Astrocyte (in vitro differentiated cells and primary cell): ENCODE measurements around the gene DYSF. TPM values are rescaled to one million over a fixed set of nuclear protein-coding genes. Genes with fewer than 3 reads are reported as not detected.

Experiments used
- DNase-seq: peaks from one replicate; pipeline ENCODE4 v3.0.0-alpha.2; 2010; ENCODE audit warnings: low read depth
- FAIRE-seq: peaks from 2 replicates; lab custom pipeline; 2011; peaks lifted over from hg19 to GRCh38; lab: Jason Lieb, UNC
- H2AFZ ChIP-seq: 2 replicates; pipeline ENCODE4 v1.6.0; 2012; ENCODE audit warnings: low read depth, low read length, inconsistent platforms
- H3K27ac ChIP-seq: 2 replicates; pipeline ENCODE4 v1.5.1; 2011; ENCODE audit warnings: low read depth, low read length, inconsistent platforms
- H3K27me3 ChIP-seq: 2 replicates; pipeline ENCODE4 v1.6.0; 2011; ENCODE audit warnings: low read length, inconsistent platforms; ENCODE audit not compliant: insufficient read depth
- H3K36me3 ChIP-seq: 2 replicates; pipeline ENCODE4 v1.5.1; 2011; ENCODE audit warnings: low read length, inconsistent platforms; ENCODE audit not compliant: insufficient read depth
- H3K4me1 ChIP-seq: 2 replicates; pipeline ENCODE4 v1.5.1; 2011; ENCODE audit warnings: low read length, inconsistent platforms; ENCODE audit not compliant: insufficient read depth
- H3K4me2 ChIP-seq: 2 replicates; pipeline ENCODE4 v1.6.0; 2012; ENCODE audit warnings: low read length, inconsistent platforms
- H3K4me3 ChIP-seq: 2 replicates; pipeline ENCODE4 v1.5.1; 2011; ENCODE audit warnings: low read depth, mild to moderate bottlenecking, low read length, inconsistent platforms; ENCODE audit not compliant: insufficient read depth
- H3K79me2 ChIP-seq: 2 replicates; pipeline ENCODE4 v1.6.0; 2012; ENCODE audit warnings: mild to moderate bottlenecking, low read length, inconsistent platforms; ENCODE audit not compliant: insufficient read depth
- H3K9ac ChIP-seq: 2 replicates; pipeline ENCODE4 v1.6.0; 2012; ENCODE audit warnings: mild to moderate bottlenecking, low read length, inconsistent platforms
- H3K9me3 ChIP-seq: 2 replicates; pipeline ENCODE4 v1.5.1; 2012; ENCODE audit warnings: low read depth, mild to moderate bottlenecking, low read length, inconsistent platforms; ENCODE audit not compliant: insufficient read depth
- H4K20me1 ChIP-seq: 2 replicates; pipeline ENCODE4 v1.6.0; 2012; ENCODE audit warnings: low read length, inconsistent platforms; ENCODE audit not compliant: insufficient read depth
- H3K27ac Mint-ChIP-seq: one replicate; pipeline ENCODE4 v1.8.0; 2021; ENCODE audit warnings: mild to moderate bottlenecking, mixed read lengths; ENCODE audit not compliant: unreplicated experiment
- H3K27me3 Mint-ChIP-seq: one replicate; pipeline ENCODE4 v1.8.0; 2021; ENCODE audit warnings: low read depth, mixed read lengths; ENCODE audit not compliant: unreplicated experiment
- H3K36me3 Mint-ChIP-seq: one replicate; pipeline ENCODE4 v1.8.0; 2021; ENCODE audit warnings: low read depth, mixed read lengths; ENCODE audit not compliant: unreplicated experiment
- H3K4me1 Mint-ChIP-seq: one replicate; pipeline ENCODE4 v1.8.0; 2021; ENCODE audit warnings: low read depth, mixed read lengths; ENCODE audit not compliant: unreplicated experiment
- H3K4me3 Mint-ChIP-seq: one replicate; pipeline ENCODE4 v1.8.0; 2021; ENCODE audit warnings: mild to moderate bottlenecking, moderate library complexity, mixed read lengths; ENCODE audit not compliant: unreplicated experiment
- H3K9me3 Mint-ChIP-seq: one replicate; pipeline ENCODE4 v1.8.0; 2021; ENCODE audit warnings: mild to moderate bottlenecking, mixed read lengths; ENCODE audit not compliant: unreplicated experiment
- EZH2 ChIP-seq: IDR thresholded peaks from 2 replicates; pipeline ENCODE4 v1.6.1; 2012; ENCODE audit warnings: mild to moderate bottlenecking, low read length, inconsistent platforms; ENCODE audit not compliant: insufficient read depth
- total RNA-seq: library from RNA; stranded (reverse); gene quantifications from 2 replicates; pipeline ENCODE4 v1.2.1, GENCODE V29; 2021
- TF ChIP-seq, protein P1 (sequence below): IDR thresholded peaks from 2 replicates; pipeline ENCODE4 v1.5.1; 2011; ENCODE audit warnings: low read depth, mild to moderate bottlenecking, inconsistent platforms, low read length, moderate library complexity; ENCODE audit not compliant: insufficient read depth

Gene DYSF
- total RNA-seq, 1 donor from 2014 or later, result 123 TPM

GRCh38 chr2:71512386-71512785 is 59.0 kb downstream of the DYSF start:
- H3K4me3 Mint-ChIP-seq, result no peak overlapping the region
- TF ChIP-seq, protein P1, sequence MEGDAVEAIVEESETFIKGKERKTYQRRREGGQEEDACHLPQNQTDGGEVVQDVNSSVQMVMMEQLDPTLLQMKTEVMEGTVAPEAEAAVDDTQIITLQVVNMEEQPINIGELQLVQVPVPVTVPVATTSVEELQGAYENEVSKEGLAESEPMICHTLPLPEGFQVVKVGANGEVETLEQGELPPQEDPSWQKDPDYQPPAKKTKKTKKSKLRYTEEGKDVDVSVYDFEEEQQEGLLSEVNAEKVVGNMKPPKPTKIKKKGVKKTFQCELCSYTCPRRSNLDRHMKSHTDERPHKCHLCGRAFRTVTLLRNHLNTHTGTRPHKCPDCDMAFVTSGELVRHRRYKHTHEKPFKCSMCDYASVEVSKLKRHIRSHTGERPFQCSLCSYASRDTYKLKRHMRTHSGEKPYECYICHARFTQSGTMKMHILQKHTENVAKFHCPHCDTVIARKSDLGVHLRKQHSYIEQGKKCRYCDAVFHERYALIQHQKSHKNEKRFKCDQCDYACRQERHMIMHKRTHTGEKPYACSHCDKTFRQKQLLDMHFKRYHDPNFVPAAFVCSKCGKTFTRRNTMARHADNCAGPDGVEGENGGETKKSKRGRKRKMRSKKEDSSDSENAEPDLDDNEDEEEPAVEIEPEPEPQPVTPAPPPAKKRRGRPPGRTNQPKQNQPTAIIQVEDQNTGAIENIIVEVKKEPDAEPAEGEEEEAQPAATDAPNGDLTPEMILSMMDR, result no peak
- TF ChIP-seq EZH2, result no peak
- H3K4me1 ChIP-seq, result no peaks in the 10 kb centered on the region
- H3K4me2 ChIP-seq, result no peak overlapping the region
- DNase-seq (no peak), FAIRE-seq (no peak)
- no peaks in the 10 kb centered on the region for H3K36me3 ChIP-seq
- H3K9me3 Mint-ChIP-seq, result peaks cover 2% of the 10 kb centered on the region
- no peak overlapping the region for H3K9ac ChIP-seq
- H3K4me1 Mint-ChIP-seq, result peaks cover 1% of the 10 kb centered on the region
- peaks cover 43% of the 10 kb centered on the region for H3K36me3 Mint-ChIP-seq
- no peaks in the 10 kb centered on the region for H3K9me3 ChIP-seq
- H3K27ac Mint-ChIP-seq, result no peak overlapping the region
- no peak overlapping the region for H3K27ac ChIP-seq
- no peaks in the 10 kb centered on the region for H3K79me2 ChIP-seq
- H3K4me3 ChIP-seq, result no peak overlapping the region
- H4K20me1 ChIP-seq, result no peaks in the 10 kb centered on the region
- peaks cover 2% of the 10 kb centered on the region for H3K27me3 ChIP-seq
- H3K27me3 Mint-ChIP-seq, result peaks cover 5% of the 10 kb centered on the region
- no peak overlapping the region for H2AFZ ChIP-seq

- TF ChIP-seq, protein P1, result no peak
- no peak for TF ChIP-seq EZH2
- H2AFZ ChIP-seq, result no peak overlapping the region
- no peak overlapping the region for H3K4me2 ChIP-seq
- no peaks in the 10 kb centered on the region for H3K9me3 ChIP-seq
- DNase-seq, result no peak
- no peak overlapping the region for H3K9ac ChIP-seq
- peaks cover 47% of the 10 kb centered on the region for H3K36me3 Mint-ChIP-seq
- no peaks in the 10 kb centered on the region for H4K20me1 ChIP-seq
- H3K79me2 ChIP-seq, result no peaks in the 10 kb centered on the region
- no peaks in the 10 kb centered on the region for H3K36me3 ChIP-seq
- H3K27ac ChIP-seq, result no peak overlapping the region
- FAIRE-seq, result no peak
- no peak overlapping the region for H3K27ac Mint-ChIP-seq
- H3K4me3 Mint-ChIP-seq, result no peak overlapping the region
- peaks cover 1% of the 10 kb centered on the region for H3K4me1 Mint-ChIP-seq
- peaks cover 5% of the 10 kb centered on the region for H3K27me3 Mint-ChIP-seq
- peaks cover 2% of the 10 kb centered on the region for H3K9me3 Mint-ChIP-seq
- no peak overlapping the region for H3K4me3 ChIP-seq
- no peaks in the 10 kb centered on the region for H3K4me1 ChIP-seq
- peaks cover 2% of the 10 kb centered on the region for H3K27me3 ChIP-seq
Observed at GRCh38 chr2:71513096-71513495, 59.7 kb downstream of the DYSF start.

DNA sequence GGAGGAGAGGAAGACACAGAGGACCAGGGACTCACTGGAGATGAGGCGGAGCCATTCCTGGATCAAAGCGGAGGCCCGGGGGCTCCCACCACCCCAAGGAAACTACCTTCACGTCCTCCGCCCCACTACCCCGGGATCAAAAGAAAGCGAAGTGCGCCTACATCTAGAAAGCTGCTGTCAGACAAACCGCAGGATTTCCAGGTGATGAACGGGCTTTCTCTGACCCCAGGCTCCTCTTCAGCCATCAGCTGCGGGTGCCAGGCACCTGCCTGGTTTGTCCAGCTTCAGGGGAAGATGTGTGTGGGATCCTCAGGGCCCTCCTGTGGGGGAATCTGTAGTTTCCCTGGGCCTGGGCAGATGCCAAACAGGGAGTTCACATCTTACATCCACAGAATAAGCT is 60.4 kb downstream of the DYSF start:
- Histone ChIP-seq H3K36me3 (no peaks in the 10 kb centered on the region), H3K27me3 (peaks cover 2% of the 10 kb centered on the region), H3K4me1 (no peaks in the 10 kb centered on the region), H3K9ac (no peak overlapping the region), H2AFZ (no peak overlapping the region), H4K20me1 (no peaks in the 10 kb centered on the region), H3K4me3 (no peak overlapping the region), H3K9me3 (no peaks in the 10 kb centered on the region), H3K27ac (no peak overlapping the region), H3K4me2 (no peak overlapping the region), H3K79me2 (no peaks in the 10 kb centered on the region)
- DNase-seq (no peak), FAIRE-seq (no peak)
- TF ChIP-seq EZH2, result no peak
- TF ChIP-seq, protein P1, result no peak
- H3K9me3 Mint-ChIP-seq, result peaks cover 2% of the 10 kb centered on the region
- H3K27ac Mint-ChIP-seq, result no peak overlapping the region
- peaks cover 1% of the 10 kb centered on the region for H3K4me1 Mint-ChIP-seq
- H3K27me3 Mint-ChIP-seq, result peaks cover 5% of the 10 kb centered on the region
- H3K36me3 Mint-ChIP-seq, result peaks cover 41% of the 10 kb centered on the region
- H3K4me3 Mint-ChIP-seq, result no peak overlapping the region
